HG03135 (cell line): Measurements from ENCODE around the gene ALKBH7.

ENCODE experiments used
- ATAC-seq: cut with Tn5 transposase; IDR thresholded peaks from one replicate; pipeline ENCODE4 v1.9.1; 2021; ENCODE audit warnings: mild to moderate bottlenecking, moderate library complexity; ENCODE audit not compliant: unreplicated experiment

Gene ALKBH7

DNA sequence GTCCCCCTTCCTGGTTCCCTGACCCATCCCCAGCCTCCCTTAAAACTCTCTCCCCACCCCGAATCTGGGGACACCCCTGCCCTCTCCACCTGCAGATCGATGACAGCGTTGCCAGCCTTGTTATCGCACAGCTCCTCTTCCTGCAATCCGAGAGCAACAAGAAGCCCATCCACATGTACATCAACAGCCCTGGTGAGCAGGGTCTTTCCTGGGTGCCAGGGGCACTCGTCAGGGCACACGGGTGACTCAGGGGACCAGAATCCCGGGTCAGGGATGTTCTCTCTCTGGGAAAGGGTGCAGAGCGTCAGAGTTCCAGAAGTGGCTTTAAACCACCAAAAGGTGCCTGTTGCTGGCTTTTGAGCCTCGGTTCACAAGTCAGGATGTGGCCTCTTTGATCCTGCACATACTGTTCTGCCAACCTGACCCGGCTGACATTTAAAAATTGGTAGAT, 10.2 kb upstream of the ALKBH7 start:
- no peak for ATAC-seq

DNA sequence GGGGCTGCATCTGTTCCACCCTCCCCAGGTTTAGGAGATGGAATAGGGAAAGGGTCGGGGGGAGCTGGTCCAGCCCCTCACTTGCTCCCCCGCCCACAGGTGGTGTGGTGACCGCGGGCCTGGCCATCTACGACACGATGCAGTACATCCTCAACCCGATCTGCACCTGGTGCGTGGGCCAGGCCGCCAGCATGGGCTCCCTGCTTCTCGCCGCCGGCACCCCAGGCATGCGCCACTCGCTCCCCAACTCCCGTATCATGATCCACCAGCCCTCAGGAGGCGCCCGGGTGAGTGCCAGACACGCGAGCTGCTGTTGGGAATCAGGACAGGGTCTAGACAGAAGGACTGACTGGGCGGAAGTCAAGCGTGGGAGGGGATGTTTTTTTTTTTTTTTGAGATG, 8.2 kb upstream of the ALKBH7 start:
- no peak for ATAC-seq

DNA sequence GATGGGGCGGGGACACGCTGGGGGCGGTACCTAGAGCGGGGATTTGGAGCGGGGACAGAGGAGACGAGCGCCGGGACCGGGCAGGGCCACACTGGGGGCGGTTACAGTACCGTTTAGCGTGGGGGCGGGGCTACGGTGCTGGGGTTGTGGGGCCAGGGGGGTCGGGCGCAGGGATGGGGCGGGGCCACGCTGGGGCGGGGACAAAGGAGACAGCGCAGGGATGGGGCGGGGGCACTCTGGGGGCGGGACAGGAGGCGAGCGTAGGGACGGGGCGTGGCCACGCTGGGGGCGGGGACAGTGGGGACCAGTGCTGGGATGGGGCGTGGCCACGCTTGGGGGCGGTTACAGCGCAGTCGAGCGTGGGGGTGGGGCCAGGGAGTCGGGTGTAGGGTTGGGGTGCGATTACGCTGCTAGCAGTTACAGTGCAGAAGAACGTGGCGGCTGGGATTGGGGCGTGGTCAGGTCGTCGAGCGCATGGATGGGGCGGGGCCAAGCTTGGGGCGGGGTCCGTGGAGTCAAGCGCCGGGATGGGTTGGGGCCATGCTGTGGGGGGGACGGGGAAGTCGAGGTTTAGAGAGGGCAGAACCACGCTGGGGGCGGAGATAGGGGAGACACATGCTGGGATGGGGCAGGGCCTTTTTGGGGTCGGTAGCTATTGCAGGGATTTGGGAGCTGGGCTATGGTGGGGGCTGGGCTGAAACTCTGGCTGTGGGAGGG, 660 bp downstream of the ALKBH7 start:
- peak; percentile 45 for ATAC-seq

DNA sequence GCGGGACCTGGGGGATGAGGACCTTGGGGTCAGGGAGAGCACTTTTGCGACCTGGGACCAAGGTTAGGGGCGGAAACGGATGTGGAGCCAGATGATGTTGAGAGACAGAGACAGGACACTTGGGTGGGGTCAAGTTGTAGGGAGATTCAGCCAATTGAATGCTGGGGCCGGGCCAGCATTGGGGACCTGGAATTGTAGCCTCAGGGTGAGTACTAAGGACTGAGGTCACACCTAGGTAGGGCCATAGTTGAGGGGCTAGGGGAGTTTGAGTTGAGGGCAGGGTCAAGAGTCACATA, 1.2 kb downstream of the ALKBH7 start:
- ATAC-seq = no peak

DNA sequence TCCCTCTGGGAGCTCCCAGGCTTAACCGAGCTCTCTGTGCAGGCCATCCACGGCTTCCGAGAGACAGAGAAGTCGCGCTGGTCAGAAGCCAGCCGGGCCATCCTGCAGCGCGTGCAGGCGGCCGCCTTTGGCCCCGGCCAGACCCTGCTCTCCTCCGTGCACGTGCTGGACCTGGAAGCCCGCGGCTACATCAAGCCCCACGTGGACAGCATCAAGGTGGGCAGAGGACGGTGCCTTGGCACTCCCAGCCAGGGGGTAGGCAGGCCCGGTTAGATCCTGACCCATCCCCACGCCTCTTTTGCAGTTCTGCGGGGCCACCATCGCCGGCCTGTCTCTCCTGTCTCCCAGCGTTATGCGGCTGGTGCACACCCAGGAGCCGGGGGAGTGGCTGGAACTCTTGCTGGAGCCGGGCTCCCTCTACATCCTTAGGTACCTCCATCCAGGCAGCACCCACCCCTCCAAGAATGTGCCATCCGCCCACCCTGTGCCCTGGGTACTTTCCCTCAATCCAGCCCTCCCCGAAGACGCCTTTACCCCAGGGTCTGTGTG, 1.6 kb downstream of the ALKBH7 start:
- ATAC-seq = no peak

DNA sequence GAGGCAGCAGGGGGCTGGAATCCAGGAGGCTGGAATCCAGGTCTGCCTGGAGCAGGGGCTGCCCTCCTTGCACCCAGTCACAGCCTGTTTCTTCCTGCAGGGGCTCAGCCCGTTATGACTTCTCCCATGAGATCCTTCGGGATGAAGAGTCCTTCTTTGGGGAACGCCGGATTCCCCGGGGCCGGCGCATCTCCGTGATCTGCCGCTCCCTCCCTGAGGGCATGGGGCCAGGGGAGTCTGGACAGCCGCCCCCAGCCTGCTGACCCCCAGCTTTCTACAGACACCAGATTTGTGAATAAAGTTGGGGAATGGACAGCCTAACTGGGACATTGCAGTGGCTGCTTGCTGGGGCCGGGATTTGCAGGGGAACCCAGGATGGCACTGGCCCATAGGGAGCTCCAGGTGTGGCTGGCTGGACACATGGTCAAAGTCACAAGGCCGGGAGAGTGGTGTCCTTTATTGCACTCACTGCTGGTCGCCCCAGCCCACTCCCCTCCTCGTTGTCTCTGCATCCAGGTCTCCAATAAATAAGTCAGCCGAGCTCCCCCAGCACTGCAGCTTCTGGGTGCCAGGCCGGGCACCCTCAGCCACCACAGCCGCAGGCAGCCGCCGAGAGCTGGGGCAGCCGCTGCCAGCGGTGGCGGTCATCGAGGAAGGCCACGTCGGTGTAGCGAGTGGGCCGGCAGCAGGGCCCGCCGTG, 2.3 kb downstream of the ALKBH7 start:
- no peak for ATAC-seq

DNA sequence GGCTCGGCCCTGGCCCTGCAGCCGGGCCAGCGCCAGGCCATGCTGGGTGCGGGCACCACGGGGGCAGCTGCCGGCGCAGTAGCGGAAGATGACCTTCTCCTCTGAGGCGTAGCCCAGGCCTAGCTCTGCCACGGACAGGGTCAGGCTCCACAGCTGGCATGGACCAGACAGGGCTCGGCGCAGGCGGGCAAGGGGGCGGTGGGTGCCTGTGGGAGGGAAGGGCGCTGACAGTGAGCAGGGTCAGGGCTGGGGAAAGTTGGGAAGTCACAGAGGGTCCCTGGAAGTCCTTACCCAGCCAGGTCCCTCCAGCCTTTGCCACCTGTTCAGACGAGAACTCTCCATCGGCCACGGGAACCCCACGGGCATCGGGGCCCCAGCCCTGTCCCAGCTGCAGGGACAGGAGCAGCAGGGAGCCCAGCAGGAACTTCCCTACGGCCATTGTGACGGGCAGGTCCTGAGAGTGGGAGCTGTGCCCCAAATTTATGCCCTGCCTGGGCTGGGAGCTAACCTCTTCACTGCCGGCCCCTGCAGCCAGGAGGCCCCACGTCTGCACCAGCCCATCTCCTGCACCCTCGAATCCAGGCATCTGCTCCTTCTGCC, 2.9 kb downstream of the ALKBH7 start, which contains the start of gene PSPN:
Gene PSPN, minus strand, starts transcription at position 523 of the 600 bp plus-strand sequence. Its CDS starts 84 bp downstream, at position 439.
- no peak for ATAC-seq

DNA sequence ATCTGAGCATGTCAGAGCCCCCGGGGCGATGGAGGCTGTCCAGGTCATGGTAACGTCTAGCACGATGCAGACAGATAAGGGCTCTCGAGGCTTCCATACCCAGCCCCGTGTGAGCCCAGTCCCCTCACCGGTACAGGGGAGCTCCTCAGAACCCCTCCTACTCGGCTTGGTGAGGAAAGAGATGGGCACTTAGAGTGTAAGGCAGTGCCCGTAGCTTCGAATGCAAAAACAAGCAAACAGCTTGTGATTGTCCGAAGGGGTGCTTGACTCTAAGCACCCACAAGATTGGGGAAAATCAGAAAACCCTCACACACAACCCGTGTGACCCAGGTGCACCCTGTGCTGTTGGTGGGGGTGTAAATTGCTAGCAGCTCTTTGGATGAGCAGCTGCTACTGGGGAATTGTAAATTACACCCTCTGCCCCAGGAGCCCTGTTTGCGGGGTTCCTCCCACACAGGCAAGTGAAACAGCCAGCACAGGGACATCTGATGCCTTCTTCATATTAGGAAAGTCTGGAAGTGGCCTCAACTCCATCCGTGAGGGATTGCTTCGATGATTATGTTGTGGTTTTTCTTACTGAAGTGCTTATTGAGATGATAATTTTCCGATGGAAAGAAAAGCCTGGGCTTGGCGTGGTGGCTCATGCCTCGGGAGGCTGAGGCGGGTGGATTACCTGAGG, 4.1 kb downstream of the ALKBH7 start:
- ATAC-seq = no peak

DNA sequence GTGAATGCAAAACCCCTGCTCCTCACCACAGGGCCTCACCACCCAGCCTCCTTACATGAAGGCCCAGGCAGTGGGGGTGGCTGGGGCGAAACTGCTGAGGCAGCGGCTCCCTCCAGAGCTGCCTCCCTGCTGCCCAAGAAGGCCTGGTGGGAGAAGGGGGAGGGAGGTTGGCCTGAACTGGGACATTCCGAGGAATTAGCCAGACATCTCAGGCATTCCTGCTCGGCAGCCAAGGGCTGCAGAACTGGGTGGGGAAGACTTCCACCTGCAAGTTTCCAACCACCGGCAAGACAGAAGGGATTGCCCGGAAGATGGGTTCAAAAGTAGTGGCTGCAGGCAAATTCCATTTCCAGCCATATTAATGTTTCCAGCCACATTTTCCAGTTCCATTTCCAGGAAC, 5.4 kb downstream of the ALKBH7 start:
- no peak for ATAC-seq

DNA sequence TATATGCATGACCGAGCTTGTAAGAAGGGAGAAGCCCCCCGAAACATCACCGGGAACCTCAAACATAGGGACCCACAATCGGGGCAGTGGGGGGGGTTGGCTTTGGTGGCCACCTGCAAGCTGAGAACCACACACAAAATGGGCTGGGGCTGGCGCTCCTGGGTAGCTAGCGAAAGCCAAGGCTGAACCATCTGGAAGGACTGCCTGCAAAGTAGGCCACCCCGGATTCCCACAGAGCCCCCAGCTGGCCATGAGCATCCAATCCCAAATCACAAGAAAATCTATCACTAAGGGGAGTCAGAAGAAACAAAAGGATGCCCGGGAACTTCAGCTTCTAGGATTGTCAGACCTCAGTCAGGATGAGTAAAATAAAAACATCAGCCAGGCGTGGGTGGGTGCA, 5.9 kb downstream of the ALKBH7 start:
- ATAC-seq = no peak

DNA sequence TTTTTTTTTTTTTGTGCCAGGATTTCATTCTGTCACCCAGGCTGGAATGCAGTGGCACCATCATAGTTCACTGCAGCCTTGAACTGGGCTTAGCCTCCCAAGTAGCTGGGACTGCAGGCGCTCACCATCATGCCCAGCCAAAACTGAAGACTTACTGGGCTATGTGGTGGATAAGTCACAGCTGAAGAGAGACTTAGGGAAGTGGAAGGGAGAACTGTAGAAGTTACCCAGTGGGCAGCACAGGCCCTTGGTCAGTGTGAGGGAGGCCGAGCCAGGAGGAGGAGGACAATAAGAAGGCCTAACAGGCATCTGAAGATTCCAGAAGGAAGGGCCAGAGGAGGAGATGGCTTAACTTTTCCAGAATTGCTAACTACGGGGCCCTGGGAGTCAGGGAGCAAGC, 7.2 kb downstream of the ALKBH7 start:
- no peak for ATAC-seq

DNA sequence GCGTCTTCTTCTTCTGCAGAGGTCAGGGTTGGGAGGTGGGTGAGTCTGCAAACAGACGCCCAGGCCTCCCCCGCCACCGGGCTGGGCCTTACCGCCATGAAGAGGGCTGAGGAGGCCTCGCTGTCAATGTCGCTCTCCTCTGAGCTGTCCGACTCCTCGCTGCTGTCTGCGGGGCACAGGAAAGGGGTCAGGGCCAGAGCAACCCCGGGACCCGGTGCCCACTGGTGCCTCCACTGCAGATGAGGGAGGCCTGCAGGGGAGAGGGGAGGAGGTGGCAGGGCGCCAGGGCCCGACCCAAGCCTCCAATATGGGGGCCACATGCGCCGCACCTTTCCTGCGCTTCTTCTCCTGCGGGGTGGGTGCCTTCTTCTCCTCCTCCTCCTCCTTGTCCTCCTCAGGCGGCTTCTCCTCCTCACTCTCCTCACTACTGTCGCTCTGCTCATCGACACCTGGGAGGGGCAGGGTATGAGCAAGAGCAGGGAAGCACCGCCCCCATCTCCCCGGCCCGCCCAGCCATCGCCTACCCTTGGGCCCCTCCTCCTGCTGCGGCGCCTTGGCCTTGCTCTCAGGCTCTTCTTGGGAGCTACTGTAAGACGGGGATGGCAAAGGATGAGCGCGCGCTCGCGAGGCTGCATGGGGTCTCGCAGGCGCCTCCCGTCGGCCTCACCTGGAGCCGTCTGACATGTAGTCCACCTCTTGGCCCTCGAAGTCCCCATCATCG, 8.6 kb downstream of the ALKBH7 start:
- ATAC-seq = no peak

DNA sequence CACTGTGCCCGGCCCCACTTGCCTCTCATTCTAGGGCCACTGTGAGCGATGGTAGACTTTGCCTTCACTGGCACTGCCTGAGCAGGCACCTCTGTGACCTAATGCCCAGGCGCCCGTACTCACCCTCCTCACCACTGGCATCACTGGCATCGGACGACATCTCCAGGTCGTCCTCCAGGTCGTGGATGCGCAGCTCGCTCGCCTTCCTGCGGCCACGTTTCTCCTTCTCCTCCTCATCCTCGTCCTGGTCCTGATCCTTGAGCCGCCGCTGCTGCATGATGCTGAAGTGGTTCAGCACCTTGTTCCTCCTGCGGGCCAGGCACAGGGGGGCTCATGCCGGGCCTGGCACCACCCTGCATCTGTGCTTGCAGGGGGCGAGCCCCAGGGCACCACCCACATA, 10.6 kb downstream of the ALKBH7 start:
- ATAC-seq = no peak

DNA sequence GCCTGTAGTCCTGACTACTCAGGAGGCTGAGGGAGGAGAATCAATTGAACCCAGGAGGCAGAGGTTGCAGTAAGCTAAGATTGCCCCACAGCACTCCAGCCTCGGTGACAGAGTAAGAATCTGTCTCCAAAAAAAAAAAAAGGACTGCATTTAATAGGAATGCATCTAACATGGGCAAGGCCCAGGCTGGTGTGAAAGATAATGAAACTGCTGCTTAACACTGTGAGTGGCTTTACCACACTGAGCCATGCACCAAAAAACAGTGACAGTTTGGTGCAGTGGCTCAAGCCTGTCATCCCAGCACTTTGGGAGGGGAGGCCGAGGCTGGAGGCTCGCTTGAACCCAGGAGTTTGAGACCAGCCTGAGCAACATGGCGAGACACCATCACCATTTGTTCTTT, 11.8 kb downstream of the ALKBH7 start:
- no peak for ATAC-seq

DNA sequence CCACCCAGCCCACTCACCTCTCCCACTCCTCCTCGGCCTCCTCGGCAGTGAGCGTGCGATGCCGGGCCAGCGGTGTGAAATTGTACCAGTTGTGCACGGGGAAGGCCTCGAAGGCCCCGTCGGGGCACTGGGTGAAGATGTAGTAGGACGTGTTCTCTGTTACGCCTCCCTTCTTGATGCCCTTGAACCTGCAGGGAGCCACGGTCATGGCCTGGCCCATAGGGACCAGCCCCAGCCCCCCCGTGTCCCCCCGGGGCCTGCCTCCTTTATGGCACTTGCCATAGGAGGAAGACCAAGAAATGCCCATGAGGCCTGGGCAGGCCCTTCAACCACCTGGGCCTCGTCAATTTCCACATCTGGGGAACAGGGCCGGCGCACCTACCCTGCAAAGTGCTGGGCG, 14.8 kb downstream of the ALKBH7 start:
- no peak for ATAC-seq

DNA sequence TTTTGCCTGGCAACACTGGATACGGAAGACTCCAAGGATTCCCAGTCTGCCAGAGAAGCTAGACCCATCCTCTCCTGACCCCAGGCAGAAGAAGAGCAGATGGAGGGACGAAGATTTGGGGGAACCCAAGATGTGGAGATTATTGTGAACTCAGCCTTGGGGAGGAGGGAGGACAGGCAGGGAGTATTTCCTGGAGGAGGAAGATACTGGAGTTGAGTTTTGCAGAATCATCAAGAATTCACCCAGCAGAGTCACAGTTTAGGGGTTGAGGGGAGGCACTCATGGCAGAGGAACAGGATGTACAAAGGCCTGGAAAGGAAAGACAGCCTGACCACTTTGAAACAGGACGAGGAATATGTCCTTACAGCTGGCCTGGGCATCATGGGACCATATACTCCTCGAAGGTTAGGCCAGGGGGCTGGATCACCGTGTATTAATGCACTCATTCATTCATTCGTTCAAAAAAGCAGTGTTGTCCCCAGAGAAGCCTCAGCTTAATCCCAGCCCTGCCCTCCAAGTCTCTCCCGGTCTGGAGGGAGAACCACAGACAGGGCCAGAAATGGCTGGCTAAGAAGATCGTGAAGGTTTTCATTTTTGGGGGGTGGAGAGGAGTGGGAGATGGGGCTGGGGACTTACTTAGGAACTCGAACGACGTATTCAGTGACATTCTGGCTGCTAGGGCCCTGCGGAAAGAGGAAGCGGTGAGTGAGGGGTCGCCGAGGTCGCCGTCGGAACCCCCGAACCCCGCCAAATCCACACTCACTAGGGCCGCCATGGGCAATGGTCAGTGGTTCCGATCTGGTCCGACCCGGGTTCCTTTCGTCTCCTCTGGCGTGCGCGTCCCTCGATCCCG, 19.9 kb downstream of the ALKBH7 start:
- ATAC-seq = peak; percentile 17

DNA sequence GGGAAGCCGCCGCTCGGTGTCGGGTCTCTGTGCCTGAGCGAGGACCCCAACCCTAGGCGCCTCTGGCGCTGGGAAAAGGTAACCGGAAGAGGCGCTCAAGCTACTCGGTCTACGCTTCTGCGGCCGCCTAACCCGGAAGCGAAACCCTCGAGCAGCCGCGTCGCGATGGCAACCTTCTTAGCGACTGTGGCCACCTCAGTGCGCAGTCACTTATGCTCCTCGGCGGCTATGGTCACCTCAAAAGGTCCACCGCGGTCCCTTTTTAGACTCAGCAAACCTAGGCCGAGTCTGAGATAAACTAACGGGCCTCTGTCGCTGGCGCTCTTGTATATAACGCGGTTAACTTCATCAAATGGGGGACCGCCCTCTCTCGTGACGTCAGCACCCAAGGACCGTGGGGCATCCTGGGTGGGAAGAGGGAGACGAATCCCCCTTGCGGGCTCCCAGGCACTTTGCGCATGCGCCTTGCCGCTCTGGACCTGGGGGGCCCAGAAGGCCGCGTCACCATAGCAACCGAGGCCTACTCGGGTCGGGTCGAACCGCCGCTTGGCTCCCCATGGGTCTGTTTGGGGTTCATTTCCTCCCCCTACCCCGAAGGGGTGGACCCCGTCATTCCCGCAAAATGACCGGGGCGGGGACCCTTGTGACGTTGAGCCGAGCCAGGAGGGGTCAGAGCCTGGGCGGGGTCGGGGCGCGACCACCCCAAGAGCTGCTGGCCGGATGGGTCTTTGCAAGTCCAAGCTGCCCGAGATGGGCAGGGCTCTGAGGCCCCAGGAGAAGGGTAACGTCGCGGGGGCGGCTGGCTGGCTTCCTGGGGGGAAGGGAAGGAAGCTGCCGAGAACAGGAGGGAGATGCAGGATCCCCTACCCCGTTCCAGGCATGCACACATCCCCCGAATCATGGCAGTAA, 20.7 kb downstream of the ALKBH7 start, which contains the start of gene GTF2F1:
Gene GTF2F1, minus strand, starts transcription at position 91 of the 909 bp plus-strand sequence. CDS start 169 bp downstream, outside the sequence.
- ATAC-seq = peak; percentile 77

DNA sequence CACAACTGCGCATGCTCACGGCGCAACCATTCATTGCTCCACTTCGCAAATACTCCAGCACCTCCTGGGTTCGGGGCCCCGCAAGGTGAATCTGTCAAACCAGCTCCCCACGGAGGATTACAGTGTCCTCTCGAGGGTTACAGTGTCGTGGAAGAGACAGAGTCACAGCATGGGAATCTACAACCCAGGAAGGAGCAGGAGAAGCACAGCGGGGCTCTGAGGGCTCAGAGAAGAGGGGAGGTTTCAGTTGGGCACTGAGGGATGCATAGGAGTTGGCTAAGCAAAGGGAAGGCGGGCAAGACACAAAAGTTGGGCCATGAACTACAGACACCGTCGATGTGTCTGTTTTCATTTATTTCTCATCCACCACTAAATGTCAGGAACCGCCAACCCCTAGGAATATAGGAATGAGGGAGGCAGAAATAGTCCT, 21.4 kb downstream of the ALKBH7 start:
- no peak for ATAC-seq

DNA sequence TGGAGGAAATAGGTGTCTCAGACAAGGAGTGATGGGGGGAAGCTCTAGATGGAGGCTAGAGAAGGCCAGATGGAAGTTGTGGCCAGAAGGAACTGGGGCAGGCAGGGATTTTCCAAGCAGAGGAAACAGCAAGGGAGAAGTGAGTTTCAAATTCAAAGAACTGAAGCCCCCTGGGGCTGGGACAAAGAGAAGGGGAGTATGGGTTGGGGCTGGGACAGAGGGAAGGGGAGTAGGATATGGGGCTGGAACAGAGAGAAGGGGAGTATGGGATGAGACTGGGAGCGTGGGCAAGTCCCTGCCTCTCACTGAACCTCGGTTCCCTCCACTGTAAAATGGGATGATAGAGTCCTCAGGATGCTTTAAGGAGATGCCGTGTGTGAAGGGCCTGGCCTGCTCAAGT, 22.2 kb downstream of the ALKBH7 start:
- ATAC-seq = no peak
